Activated CD4-positive, alpha-beta T cell treated with anti-CD3 and anti-CD28 coated beads, Interleukin-2, Interleukin-4, amounts not matched to agents 100 ng/mL and 50 ng/mL, durations not matched to agents 16 hours and 8 hours (primary cell): ENCODE results near the gene GGT6.
"Not testable (repeated sequence)": the region's sequence is repeated elsewhere in the genome, so short reads cannot be mapped to it uniquely, and the experiment has no call there.

Source experiments
- DNase-seq: peaks from one replicate; pipeline ENCODE4 v3.0.0-alpha.2; 2020; ENCODE audit warnings: low spot score

GGT6 gene, protein sequence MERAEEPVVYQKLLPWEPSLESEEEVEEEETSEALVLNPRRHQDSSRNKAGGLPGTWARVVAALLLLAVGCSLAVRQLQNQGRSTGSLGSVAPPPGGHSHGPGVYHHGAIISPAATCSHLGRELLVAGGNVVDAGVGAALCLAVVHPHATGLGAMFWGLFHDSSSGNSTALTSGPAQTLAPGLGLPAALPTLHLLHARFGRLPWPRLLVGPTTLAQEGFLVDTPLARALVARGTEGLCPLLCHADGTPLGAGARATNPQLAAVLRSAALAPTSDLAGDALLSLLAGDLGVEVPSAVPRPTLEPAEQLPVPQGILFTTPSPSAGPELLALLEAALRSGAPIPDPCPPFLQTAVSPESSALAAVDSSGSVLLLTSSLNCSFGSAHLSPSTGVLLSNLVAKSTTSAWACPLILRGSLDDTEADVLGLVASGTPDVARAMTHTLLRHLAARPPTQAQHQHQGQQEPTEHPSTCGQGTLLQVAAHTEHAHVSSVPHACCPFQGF

DNA sequence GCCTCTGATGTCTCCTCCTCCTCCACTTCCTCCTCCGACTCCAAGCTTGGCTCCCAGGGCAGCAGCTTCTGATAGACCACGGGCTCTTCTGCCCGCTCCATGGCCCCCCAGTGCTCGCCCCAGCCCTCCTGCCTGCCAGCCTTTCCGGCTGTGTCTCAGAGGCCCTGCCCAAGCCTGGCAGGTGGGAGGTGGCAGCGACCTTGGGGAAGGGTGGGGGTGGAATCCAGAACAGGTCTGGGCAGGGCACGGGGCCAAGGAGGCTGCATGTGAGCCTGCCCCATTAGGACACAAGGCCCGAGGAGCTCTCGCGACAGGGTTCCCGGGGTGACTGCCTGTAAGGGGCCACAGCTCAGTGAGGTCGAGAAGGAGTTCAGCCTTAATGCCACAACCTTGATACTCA lies at the start of gene GGT6:
Gene GGT6 (minus strand): TSS at position 157 of the 400 bp plus-strand sequence. CDS start 56 bp downstream, at position 101.
- no peak for DNase-seq

DNA sequence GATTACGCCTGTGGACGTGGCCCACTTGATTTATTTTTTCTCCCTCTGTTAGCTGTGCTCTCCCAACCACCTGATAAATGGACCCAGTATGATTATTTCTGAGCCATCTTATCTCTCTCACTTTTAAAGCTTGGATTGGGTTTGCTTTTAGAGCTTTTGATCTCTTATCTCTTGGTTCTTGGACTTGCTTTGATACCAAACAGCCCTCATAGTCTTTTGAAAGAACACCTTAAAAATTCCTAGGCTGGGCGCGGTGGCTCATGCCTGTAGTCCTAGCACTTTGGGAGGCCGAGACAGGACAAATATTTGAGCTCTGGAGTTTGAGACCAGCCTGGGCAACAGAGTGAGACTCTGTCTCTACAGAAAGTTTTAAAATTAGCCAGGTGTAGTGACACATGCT lies 49.8 kb upstream of the GGT6 start:
- no peak for DNase-seq

DNA sequence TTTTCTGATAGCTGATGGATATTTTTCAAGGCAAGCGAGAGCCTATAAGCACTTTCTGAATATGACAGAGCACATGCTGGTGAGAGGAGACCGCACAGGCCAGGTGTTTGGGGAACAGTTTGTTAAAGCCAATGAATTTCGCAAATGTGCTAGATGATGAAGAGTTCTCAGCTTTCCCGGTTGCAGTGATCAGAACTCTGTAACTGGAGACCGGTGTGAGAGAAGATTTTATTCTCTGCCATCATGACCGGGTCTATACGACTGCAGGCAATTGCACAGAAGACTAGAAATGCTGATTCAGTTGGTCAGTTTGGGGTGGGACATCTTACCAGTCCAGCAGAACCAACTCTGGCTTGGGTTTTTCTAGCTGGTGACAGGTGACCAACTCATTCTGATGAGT lies 49.4 kb upstream of the GGT6 start:
- no peak for DNase-seq

DNA sequence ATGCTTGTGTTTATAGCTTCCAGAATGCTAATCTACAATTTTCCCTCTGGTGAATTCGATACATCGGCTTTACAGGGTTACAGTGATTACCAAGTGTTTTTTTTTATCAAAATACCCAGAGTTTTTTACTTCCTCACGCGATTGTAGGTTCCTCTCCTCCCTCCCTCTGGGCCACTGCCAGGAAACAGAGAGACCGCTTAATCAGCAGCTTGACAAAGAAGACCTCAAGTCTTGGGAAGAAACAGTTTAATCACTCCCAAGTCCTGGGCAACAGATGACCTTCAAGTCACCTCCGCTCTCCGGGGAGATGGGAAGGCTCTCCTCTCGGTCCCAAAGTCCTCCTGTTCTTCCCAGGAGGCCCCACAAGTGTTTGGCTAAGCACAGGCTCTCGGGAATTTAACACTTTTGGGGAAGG lies 47.4 kb upstream of the GGT6 start:
- no peak for DNase-seq

DNA sequence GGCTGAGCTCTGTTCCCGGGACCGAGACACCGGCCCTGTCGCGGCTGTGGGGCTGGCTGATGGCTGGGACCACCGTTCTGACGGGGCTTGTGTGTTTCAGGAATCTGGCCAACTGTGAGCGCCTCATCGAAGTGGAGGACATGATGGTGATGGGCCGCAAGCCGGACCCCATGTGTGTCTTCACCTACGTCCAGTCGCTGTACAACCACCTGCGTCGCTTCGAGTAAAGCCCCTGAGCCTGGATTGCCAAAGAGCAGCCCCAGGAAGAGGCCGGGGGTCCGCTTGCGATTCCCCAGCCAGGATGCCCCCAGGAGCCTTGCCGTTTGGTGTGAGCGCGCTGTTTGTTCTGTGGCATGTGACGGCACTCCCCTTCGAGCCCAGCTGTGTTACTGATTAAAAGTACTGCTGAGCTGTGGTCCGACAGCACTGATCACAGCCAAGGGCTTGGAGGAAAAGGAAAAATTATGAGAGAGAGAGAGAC lies 46.9 kb upstream of the GGT6 start:
- no peak for DNase-seq

DNA sequence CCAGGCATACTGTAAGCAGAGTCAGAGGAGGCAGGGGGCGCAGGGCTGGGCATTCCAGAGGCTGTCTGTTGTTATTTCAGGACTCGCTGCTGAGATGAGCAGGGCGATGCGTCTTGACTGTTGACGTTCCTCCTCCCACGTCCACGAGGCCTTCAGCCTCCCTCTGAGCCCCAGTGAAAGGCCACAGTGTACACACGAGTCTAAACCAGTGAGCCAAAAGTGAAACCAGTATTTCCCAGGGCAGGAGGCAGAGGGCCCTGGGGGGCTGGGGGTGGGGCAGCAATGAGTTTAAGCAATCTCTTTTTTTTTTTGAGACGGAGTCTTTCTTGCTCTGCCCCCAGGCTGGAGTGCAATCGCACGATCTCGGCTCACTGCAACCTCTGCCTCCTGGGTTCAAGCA lies 45.4 kb upstream of the GGT6 start:
- no peak for DNase-seq

DNA sequence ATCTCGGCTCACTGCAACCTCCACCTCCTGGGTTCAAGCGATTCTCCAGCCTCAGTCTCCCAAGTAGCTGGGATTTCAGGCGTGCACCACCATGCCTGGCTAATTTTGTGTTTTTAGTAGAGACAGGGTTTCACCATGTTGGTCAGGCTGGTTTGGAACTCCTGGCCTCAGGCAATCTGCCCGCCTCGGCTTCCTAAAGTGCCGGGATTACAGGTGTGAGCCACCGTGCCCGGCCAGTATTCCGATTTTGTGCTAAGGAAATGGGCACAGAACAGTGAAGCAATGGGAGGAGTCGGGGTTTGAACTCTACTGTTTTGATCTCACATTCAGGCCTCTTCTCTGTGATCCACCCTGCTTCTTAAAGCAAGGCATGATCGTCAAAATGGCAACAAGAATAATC lies 44.4 kb upstream of the GGT6 start:
- not testable (repeated sequence) for DNase-seq

DNA sequence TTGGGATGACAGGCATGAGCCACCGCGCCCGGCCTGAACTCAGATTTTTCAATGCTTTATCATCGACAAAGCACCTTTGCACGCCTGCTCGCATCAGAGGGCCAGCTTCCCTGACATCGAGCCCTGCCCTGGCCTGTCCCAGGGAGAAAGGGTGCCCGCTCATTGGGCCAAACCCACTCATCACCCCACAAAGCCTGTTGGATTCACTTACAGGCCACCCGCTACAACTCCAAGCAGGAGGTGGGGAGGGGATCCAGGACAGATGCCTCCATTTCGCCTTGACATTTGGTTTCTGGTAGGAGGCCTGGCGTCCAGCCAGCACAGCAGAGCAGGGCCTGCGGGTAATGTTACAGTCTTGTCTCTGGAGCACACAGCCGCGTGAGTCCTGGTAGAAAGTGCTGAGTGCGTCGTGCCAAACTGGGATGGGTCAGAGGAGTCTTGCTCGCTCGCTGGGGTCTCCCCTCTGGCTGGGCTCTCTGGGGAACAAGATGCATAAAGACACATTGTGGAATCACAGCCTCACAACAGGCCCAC lies 43.8 kb upstream of the GGT6 start:
- no peak for DNase-seq

DNA sequence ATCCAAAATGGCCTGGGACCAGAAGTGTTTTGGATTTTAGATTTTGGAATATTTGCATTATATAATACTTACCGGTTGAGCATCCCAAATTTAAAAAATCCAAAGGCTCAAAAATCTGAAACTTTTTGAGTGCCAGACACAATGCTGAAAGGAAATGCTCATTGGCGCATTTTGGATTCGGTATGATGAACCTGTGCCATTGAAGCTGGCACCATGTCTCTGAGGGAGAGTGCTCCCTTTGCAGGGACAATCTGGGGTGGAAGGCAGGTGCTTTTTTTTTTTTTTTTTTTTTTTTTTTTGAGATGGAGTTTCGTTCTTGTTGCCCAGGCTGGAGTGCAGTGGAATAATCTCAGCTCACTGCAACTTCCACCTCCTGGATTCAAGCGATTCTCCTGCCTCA lies 41.7 kb upstream of the GGT6 start:
- DNase-seq: no peak

DNA sequence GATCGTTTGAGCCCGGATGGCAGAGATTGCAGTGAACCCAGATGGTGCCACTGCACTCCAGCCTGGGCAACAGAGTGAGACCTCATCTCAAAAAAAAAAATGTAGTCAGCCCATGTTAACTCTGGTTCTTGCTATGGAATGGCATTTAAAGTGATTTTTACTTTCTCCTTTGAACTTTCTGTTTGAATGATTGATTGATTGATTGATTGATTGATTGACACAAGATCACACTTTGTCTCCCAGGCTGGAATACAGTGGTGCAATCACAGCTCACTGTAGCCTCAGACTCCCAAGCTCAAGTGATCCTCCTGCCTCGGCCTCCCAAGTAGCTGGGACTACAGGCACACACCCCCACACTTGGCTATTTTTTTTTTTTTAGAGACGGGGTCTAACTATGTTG lies 40.9 kb upstream of the GGT6 start:
- DNase-seq: no peak

DNA sequence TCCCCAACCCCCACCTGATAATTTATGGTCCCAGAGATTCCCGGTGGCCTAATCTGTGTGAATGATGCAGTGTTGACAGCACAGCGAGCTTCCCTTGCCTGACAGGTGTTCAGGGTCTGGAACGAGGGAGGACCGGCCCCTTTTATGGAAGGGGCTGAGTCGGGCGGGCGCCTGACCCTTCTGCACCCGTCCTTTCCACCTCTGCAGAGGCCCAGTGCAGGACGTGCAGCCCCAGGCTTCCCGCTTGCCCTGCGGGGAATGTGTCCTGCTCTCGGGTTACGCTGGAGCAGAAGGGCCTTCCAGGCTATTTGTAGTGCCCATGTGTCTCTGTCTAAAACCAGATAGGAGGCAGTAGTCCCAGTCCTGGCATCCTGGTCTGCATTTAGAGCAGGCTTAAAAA lies 40.2 kb upstream of the GGT6 start:
- no peak for DNase-seq

DNA sequence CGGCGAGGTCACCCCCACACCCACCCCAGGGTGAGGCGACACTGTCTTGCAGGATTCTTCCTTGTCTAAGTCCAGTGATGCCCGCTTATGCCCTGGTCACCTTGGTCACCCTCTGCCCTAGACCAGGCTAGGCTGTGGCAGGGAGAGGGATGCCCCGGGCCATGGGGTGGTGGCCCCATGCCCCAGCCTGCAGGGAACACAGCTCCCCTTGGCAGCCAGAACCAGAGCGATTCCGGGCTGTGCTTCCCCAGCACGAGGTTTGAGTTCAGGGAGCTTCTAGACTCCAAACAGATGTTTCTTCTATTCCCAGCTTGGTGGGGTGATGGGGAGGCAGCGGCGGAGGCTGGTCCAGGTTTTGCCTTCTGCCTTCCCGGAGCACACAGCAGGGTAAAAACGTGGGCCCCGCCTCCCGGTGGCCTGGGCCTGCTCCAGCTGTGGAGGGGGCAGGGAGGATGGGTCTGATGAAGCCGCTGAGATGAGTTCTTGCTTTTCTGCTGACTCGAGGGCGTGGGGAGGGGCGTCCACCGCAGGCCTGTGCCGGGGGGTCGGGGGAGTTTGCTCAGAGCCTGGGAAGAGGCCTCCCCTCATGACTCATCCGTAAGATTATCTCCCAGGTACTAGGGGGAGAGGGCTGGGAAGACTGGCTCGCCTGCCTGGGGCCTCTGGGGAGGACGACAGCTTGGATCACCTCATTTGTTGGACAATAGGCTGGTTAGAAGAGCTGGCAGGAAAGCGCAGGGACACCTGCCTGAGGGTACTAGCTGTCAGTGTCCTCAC lies 39.3 kb upstream of the GGT6 start:
- no peak for DNase-seq

DNA sequence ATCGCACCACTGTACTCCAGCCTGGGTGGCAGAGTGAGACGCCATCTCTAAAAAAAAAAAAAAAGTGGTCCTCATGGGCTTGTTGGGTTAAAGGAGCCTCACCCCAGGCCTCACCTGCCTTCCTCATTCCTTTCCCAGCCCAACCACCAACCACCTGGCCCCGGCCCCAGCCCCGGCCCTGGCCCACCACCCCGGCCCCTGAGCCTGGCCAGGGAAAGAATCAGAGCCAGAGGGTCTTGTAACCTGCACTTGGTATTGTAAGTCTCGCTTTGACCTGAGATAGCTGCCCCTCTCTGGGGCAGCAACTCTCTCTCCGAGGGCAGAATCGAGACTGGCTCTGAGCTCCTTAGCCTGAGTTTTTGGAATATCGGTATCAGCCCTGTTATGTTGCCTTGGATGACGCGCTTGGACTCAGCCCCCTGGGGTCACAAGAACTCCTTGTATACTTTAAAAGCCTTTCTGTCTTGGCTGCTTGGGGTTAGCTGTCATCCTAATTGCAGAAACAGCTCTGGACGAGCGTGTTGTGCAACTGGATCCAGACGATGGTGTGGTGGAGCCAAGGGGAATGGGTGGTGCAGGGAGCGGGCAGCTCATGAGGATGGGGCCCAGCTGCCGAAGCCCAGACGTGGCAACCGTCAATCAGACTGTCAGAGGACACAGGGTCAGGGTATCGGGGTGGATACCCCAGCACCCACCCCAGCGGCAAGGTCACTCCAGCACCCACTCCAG lies 38.6 kb upstream of the GGT6 start:
- DNase-seq: no peak

DNA sequence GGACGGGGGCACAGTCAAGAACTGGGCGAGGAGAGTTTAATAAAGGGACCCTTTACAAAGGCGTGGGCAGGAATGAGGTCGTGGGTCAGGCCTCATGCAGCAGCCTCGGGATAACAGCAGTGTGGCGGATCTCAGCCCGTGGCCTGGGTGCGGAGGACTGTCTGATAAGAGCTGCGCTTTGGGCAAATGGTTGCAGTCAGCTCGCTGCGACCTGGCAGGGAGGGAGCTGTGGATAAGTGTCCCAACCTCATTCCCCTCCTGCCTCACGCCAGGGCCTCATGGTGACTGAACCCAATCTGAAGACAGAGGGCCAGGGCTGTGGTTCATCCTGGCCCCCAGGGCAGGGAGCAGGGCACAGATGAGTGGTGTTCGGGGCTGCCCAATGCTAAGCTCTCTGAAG lies 37.6 kb upstream of the GGT6 start:
- no peak for DNase-seq

DNA sequence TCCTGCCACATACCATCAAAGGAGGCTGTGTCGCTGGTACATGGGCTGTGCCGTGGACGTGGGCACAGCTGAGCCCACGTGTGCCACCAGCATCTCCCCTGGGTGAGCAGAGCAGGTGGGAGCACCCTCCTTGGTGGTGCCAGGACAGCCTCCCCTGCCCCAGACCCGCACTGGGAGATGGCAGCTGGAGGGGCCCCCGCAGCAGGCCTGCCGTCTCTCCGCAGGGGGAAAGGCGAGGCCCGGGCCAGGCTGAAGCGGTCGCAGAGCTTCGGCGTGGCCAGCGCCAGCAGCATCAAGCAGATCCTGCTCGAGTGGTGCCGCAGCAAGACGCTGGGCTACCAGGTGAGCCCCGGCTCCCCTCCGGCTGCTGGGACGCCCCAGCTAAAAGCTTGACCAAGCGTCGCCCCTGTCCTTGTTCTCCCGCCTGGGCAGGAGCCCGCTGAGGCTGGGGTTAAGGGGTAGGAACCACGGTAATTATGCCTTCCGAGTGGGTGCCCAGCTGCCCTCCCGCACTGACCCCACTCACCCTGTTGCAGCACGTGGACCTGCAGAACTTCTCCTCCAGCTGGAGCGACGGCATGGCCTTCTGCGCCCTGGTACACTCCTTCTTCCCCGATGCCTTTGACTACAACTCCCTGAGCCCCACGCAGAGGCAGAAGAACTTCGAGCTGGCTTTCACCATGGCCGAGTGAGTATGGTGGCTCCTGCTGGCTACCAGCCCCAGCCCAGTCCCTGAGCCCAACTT lies 36.4 kb upstream of the GGT6 start:
- DNase-seq: no peak

DNA sequence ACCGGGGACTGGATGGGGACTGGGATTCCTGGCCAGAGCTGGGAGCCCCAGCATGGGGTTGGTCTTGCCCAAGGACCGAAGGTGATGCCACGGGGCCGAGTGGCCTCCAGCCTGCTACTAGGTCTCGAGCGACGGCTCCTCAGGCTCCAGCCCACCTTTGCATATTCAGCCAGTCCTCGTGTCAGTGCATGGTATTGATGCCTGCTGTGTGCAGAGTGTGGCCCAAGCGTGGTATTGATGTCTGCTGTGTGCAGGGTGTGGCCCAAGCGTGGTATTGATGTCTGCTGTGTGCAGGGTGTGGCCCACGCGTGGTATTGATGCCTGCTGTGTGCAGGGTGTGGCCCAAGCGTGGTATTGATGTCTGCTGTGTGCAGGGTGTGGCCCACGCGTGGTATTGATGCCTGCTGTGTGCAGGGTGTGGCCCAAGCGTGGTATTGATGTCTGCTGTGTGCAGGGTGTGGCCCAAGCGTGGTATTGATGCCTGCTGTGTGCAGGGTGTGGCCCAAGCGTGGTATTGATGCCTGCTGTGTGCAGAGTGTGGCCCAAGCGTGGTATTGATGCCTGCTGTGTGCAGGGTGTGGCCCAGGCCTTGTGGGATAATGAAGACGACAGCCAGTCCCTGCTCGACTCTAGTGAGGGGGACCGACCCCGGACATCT lies 35.4 kb upstream of the GGT6 start:
- not testable (repeated sequence) for DNase-seq

DNA sequence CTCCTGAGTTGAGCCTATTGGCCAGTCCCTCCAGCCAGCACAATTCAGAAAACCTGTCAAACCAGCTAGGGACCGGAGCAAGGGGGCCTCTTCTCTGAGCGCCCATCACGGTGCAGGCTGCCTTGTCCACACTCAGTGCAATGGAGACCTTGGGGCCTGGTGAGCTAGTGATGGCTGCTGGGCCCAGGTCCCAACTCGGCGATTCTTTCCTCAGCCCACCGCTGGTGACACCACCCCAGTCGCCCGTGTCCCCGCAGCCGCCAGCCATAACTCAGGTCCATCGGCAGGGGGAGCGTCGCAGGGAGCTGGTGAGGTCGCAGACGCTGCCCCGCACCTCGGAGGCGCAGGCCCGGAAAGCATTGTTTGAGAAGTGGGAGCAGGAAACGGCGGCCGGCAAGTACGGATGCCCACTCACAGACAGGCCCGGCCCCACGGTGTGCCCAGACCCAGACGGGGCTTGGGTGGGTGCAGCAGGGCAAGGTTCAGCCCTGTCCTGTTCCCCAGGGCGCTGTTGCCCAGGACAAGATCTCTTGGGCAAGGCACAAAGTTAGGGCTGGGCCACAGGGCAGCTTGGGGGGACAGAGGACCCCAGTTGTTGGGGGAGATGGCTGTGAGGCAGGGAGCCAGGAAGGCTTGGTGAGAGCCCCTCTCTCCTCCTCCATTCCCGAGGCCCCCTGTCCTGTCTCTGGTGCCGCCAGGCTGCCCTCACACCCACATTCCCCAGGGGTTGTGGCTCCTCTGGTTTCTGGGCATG lies 34.7 kb upstream of the GGT6 start:
- peak; percentile 28 for DNase-seq

DNA sequence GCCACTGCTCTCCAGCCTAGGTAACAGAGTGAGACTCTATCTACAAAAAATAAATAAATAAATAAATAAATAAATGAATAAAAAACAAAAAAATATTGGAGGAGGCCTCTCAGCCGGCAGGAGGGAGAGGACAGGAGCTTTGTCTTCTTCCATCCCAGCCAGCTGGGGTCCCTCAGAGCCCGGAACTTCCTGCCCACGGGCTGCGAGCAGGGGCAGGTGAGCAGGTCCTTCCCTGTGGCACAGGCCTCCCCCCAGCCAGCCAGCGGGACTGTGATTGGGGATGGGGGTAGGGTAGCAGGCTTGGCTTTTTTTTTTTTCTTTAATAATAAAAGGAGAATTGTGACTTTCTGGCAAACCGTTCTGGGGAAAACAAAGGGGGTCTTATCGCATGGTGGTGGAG lies 34.0 kb upstream of the GGT6 start:
- DNase-seq: no peak

DNA sequence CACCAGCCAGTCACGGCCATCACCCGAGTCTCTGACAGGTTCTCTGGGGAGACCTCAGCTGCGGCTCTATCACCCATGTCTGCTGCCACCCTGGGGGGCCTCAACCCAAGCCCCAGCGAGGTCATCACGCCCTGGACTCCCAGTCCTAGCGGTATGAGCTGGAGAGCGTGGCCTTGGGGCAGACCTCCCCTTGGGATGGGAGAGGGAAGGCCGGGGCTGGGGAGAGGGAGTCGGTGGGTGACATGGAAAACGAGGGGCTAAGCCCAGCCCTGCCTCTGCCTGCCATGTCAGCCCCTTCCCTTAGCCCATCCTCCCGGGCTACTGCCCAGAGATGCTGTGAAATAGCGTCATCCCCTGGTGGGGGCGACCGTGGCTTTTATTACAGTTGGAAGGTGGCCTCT lies 32.6 kb upstream of the GGT6 start:
- DNase-seq: no peak
